CD4-positive, alpha-beta T cell treated with Interleukin-2 at 100 ng/mL for 4 hours (primary cell): ENCODE data around the gene ANKS1B.
"Not testable (repeated sequence)": the region's sequence is repeated elsewhere in the genome, so short reads cannot be mapped to it uniquely, and the experiment has no call there.

ENCODE experiments used
- DNase-seq: peaks from one replicate; pipeline ENCODE4 v3.0.0-alpha.2; 2020; ENCODE audit warnings: low spot score

The ANKS1B gene

GRCh38 chr12:99700032-99700431, 284.7 kb downstream of the ANKS1B start:
- no peak for DNase-seq

GRCh38 chr12:99695050-99695449, 289.7 kb downstream of the ANKS1B start:
- DNase-seq: no peak

- DNase-seq: no peak
Measured at GRCh38 chr12:99686142-99686541, 298.6 kb downstream of the ANKS1B start.

DNA sequence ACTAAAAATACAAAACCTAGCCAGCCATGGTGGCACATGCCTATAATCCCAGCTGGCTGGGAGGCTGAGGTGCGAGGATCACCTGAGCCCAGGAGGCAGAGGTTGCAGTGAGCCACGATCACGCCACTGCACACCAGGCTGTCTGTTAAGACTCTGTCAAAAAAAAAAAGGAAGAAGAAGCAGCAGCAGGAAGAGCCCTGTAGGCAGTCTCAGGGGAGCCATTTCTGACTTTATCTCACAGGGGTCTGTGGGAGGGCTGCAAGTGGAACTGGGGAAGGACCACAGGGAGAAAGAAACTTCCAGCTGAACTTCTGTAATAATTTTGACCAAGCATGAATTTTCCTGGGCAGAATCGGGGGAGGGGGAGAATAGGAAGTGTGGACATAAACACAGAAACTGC, 304.5 kb downstream of the ANKS1B start:
- DNase-seq: no peak

GRCh38 chr12:99670635-99671034, 314.1 kb downstream of the ANKS1B start:
- DNase-seq: no peak

DNA sequence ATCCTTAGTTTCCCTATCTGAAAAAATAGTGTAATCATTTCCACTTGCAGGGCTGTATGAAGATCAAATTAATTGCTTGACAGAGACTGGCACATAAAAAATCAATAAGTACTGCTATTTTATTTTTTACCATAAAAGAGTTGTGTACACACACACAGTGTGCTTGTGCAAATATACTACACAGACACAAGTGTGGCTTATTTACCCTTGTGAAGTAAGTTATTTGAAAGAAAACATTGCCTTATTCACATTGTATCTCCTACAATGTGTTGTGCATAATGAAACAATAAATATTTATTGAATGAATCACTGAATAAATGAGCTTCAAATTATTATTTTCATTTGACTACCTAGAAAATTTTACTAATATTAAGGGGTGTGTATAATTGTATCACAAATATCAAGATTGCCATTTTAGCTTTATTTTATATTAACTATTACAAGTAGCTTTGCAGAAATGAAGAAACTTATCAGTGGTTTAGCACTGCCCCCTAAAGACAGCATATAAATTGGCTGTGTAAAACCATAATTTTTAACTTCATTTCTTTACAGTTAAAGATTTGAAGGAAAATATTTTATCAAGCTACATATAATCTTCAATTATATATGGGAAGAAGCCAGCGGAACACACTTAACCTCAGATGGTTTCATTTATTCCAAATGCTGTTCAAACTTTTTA, 325.9 kb downstream of the ANKS1B start:
- no peak for DNase-seq

GRCh38 chr12:99649551-99649950, 335.2 kb downstream of the ANKS1B start:
- no peak for DNase-seq

GRCh38 chr12:99648183-99648582, 336.6 kb downstream of the ANKS1B start:
- DNase-seq: no peak

- no peak for DNase-seq
Measured at GRCh38 chr12:99647453-99647852, 337.3 kb downstream of the ANKS1B start, which contains the start of gene GARIN6. Gene GARIN6, plus strand, starts transcription at chr12:99647753. Its CDS starts 422 bp downstream, at chr12:99648175.

GRCh38 chr12:99644629-99645028, 340.1 kb downstream of the ANKS1B start:
- DNase-seq: no peak

DNA sequence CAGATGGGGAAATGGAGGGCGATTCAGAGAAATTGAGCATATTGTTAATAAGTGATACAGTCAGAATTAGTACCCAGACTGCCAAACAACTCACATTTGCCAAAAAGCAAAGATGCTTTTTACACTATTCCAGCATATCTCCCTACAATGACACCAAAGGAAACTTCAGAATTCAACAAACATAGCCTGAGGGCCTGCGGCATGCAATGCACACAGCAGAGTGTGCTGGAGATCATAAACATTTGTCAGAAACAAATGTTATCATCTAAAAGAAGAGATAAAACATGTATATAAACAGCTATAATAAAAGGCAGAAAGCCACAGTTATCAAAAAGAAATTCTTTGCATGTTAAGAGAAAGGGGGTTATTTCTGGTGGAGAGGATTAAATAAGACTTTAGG, 357.3 kb downstream of the ANKS1B start:
- DNase-seq: no peak

DNA sequence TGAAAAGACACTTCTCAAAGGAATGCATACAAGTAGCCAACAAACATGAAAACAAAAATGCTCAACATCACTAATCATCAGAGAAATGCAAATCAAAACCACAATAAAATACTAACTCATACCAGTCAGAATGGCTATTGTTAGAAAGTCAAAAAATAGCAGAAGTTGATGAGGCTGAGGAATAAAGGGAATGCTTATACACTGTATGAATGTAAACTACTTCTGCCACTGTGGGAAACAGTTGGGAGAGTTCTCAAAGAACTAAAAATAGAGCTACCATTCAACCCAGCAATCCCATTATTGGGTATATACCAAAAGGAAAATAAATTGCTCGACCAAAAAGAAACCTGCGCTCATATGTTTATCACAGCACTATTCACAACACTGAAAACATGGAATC, 360.1 kb downstream of the ANKS1B start:
- DNase-seq: not testable (repeated sequence)

DNA sequence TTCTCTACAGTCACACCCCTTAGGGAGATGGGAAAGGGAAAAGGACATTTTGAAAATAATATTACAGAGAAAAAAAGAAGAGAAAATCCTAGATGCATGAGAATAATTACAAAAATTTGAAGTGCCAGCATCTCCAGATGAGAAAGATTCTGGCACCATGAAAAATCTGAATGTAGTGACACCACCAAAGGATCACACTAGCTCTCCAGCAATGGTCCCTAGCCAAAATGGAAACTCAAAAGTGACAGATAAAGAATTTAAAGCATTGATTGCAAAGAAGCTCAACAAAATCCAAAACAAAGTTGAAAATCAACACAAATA, 364.6 kb downstream of the ANKS1B start:
- no peak for DNase-seq

DNA sequence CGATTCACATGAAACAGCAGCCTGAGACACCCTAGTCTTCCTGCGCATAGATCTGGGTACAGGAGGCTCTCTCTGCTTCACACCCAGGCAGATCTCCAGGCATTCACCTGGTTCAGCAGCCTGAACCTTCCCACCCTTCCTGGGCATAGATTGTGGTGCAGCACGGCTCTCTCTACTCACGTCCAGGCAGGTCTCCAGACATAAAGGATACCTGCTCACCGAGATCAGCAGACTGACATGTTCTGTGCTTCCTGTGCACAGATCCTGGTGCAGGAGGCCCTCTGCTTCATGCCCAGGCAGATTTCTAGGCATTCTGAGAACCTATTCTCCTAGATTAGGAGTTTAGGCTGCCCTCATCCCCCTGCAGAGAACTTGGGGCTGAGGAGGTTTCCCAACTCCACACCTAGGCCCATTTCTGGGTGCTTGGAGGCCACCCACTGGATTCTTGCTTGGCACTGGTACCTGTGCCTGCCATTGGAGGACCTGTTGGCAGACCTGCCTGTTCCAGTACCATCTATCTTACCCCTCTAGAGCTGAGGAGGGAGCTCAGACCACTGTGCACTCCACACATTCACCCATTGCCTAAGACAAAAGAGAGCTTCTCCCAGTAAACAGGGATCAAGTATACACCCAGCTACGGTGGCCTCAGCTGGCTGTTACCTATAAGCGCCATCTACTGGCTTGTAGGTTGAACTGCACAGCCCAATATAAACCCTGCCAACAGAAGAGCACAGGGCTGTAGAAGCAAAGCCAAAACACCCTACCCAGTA, 365.2 kb downstream of the ANKS1B start:
- no peak for DNase-seq

DNA sequence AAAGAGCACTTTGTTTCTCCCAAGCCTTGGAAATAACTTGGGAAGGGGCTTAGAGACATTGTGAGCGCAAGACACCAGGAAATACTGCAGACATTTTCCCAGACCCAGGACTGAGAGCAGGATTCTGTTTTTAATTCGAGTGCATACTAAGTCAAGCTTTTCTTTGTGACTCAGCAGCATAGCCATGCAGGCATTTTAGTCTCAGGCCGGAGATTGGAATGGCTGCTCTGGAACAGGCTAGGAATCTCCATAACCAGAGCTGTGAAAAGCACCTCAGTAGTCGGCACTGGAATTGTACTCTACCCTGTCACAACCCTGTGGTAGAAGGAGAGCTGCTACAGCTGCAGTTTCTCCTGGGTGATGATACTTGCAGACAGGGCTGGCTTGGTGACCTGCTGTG, 366.1 kb downstream of the ANKS1B start:
- DNase-seq: no peak

GRCh38 chr12:99611599-99611998, 373.1 kb downstream of the ANKS1B start:
- no peak for DNase-seq

GRCh38 chr12:99611117-99611516, 373.6 kb downstream of the ANKS1B start:
- DNase-seq: no peak

GRCh38 chr12:99609455-99610181, 375.1 kb downstream of the ANKS1B start:
- DNase-seq: no peak

DNA sequence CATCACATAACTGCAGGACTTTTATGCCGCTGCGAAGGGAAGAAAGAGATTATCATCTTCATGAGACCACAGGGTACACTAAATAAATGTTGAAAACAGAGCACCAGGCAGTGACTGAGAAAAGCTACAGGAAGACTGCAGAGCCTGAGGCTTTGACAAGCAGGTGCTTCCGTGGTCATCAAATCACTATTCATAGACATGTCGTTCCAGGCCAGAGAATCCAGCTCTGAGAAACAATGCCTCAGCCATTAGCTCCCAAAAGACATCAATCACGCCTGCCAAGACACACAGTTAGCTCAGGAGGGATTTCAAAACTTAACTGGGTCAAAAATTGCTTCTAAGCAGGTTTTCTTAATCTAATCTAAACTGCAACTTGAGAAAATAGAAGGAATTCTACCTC, 384.3 kb downstream of the ANKS1B start:
- no peak for DNase-seq

- no peak for DNase-seq
Measured at GRCh38 chr12:99598785-99599184, 386.0 kb downstream of the ANKS1B start.

- no peak for DNase-seq
Measured at GRCh38 chr12:99596762-99597161, 388.0 kb downstream of the ANKS1B start.

DNA sequence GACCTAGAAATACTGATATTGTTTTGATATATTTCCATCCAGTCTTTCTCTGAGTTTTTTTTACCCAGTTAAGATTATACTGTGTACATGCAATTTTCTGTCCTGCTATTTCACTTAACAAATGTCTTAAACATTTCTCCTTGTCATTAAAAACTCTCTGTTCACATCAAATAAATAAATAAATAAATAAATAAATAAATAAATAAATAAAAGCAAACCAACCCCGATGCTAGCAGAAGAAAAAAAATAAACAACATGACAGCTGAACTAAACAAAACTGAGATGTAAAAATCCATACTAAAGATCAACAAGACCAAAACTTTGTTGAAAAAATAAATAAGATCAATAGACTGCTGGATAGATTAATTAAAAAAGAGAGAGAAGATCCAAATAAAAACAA, 407.6 kb downstream of the ANKS1B start:
- not testable (repeated sequence) for DNase-seq

- DNase-seq: no peak
Measured at GRCh38 chr12:99573980-99574379, 410.8 kb downstream of the ANKS1B start.
